Sciatic nerve (tissue), 2 donors: ENCODE results near the gene TTC22. TPM values are rescaled to one million over a fixed set of nuclear protein-coding genes. Genes with fewer than 3 reads are reported as not detected.
"Not testable (repeated sequence)": the region's sequence is repeated elsewhere in the genome, so short reads cannot be mapped to it uniquely, and the experiment has no call there.

ENCODE experiments used
- ATAC-seq: fragments of 200-7000 bp; cut with Tn5 transposase; one replicate; pipeline ENCODE4 v1.9.1; 2020; ENCODE audit warnings: mild to moderate bottlenecking, moderate library complexity
- DNase-seq: peaks from one replicate; pipeline ENCODE4 v3.0.0-alpha.2; 2020; ENCODE audit warnings: low spot score
- intact Hi-C: fragments of 100-400 bp; cut with DNase I; formaldehyde crosslinking; loops from one replicate; pipeline ENCODE4 v1.14.2; 2022
- total RNA-seq: library from RNA; stranded (reverse); fragmentation: NEBNext Ultra II Directional; extraction: Animal tissue kit (Norgen Biotek cat#: 25700); gene quantifications from one replicate; pipeline ENCODE4 v1.2.1, GENCODE V29; 2021
- donor health status: DM: no; HTN: no; CAD: no.
- donor health status: DM: no; HTN: no; CAD: no.

Gene TTC22
- total RNA-seq, 1 donor from 2014 or later, result 0.36 TPM

DNA sequence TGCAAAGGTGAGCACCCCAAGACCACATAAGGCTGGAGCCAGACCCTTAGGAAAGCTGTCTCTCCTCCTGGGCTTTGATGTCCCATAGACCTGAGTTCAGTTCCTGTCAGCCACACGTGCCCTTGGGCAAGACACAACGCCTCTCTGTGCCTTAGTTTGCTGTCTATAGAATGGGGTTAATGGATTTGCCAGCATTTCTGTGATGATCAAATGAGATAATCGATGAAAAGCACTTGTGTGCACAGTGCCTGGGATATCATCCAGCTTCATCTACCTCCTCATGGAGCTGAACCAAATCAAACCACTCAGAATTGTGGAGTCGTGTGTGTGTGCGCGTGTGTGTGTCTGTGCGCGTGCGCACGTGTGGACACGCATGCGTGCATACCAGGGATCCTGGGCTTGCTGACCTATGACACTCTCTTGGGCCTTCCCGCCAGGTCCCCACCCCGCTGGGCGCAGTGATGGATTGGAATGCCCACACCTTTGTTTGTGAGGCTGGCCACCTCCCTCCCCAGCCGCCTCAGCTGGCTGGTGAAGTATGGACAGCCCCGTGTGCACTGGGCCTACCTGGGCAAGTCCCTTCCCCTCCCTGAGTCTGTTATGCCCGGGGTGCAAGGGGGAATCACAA lies 5.2 kb downstream of the TTC22 start:
- intact Hi-C loops, result loop anchor here (5.0 kb wide), 1 partner anchor 109 kb away; no protein-coding TSS in a partner anchor
- DNase-seq (no peak), ATAC-seq (no peak)

DNA sequence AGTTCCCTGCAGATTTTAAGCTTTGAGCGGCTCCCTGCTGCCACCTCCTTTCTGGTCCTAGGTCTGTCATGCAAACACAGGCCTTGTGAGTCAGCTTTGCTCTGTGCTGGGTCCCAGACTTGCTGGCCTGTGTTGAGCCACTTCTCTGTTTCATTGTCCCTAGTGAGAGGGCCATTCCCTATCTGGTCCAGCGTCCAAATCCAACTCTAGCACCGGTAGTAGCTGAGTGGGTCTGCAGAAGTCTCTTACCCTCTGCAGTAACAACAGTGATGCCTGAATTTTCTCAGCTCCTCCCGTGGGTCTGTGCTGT lies 5.8 kb downstream of the TTC22 start:
- intact Hi-C loops, result loop anchor here (5.0 kb wide), 1 partner anchor 108 kb away; no protein-coding TSS in a partner anchor
- ATAC-seq (no peak), DNase-seq (no peak)

DNA sequence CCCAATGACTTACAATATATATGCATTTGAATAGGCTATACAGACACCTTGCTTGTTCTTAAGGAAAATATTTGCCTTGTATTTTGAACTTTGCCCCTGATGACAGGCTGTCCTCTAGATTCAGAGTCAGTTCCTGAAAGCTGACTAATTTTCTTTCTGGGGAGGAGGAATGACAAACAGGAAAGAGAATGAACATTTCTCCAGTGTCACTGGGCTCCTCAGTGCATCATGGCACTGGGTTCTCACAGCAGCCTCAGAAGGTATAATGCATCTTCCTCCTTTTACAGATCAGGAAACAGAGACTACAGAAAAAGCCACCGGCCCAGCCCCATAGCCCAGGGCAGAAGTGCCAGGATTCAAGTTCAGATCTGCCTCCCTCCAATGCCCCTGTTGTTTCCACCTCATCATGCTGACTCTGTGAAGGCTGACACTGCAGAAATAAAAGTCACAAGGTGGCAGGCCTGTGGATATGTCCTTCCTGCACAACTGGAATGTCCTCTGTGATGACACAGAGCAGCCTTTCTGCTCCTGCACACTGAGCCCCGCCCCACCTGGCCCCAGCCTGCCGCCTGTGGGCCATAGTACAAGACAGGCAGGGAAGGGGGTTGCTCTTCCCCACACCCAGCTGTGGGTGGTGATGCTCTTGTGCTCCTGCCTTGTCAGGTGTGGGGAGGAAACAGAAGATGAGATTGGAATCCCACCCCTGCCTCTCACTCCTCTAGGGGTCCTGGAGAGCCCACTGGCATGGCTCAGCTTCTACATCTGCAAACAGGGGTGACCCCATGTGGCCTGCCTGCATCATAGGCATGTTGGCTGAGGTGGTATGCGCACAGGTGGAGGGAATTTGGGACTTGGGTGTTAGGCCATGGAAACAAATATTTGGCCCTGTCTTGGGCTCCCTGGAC lies 6.4 kb downstream of the TTC22 start:
- ATAC-seq (no peak), DNase-seq (no peak)
- intact Hi-C loops, result loop anchor here (5.0 kb wide), 1 partner anchor 107 kb away; no protein-coding TSS in a partner anchor

DNA sequence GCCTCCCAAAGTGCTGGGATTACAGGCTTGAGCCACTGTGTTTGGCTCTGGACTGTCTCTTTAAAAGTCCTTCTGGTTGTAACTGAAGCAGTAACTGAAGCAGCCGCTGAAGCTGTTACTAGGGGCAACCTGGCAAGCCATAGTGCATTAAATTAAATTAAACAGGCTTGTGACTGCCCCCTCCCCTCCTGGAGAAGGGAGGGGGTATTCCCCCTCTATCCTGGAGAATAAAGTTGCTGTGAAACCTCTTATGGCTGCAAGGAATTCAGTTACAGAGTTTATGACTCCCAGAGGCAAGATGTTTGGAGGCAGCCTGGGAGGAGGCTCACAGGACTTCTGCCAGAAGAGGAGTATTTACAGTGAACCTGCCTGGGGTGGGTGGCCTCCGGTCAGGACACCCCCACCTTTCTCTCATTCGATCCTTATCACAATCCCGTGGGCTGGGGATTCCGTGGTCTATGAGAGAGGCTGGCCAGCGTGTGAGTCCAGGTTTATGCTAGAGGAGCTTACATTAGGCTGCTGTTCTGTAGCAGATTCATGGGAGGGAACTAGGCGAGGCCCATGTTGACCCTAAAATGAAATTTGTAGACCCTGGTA lies 8.3 kb downstream of the TTC22 start:
- intact Hi-C loops, result no loop called here
- ATAC-seq (no peak), DNase-seq (no peak)

DNA sequence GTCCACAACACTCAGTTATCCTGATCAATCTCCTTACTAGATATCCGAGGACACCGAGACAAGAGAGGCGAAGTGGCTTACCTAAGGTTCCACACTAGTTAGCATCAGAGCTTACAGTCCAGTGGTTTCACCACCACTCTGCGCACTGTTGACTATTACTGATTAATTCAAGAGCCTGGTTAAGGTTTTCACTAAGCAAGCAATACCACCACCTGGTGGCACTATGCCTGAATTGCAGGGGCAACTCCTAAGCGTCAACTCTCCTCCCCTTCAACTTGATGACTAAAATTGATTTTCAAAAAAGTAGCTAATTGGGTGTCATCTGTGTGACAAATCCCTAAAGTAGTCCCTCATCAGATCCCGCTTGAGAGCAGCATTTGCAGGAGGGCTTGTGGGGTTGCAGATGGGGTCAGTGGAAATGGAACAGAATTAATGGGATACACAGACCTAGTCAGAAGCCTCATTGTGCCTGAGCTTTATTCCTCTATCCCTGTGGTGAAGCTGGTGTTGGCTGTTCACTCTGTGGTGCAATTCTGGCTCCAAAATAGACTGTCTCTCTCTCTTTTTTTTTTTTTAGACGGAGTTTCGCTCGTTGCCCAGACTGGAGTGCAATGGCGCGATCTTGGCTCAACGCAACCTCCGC lies 9.1 kb downstream of the TTC22 start:
- no peak for DNase-seq
- intact Hi-C loops, result no loop called here
- no peak for ATAC-seq

DNA sequence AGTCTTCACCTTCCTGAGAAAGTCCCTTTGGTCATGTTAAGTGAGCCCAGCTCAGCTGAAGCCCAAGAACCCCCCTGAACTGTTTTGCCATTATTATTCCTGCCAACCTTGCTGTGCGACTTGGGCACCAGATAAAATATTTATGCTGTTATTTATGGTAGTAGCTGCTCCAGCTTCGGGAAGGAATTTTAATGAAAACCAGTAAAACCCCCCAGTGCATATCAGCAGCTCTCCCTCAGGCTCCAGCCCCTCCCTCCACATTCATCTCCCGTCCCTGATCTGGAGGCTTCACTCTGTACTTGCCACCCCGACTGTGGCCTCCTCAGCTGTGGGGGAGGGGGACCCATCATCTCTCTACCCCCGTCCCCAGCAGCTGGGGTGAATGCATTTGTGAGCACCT lies 12.7 kb downstream of the TTC22 start:
- ATAC-seq (no peak), DNase-seq (no peak)
- intact Hi-C loops, result no loop called here

DNA sequence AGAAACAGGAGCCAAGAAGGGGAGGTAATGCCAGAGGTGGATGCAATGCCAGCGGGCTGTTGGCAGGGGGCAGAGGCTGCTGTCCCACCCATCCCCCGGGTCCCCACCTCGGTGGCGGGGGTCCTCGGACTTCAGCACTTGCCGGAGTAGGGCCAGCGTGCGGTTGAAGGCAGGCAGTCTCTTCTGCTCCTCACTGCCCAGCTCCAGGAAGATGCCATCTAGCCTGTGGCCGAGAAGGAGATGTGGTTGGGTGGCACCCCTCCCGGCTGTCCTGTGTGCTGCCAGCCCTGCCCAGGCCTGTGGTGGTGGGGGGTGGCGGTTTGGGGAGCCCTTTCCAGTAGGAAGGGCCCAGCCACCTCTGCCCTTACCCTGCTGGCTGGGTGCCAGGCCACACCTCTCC lies 13.5 kb downstream of the TTC22 start:
- DNase-seq (no peak), ATAC-seq (no peak)
- intact Hi-C loops, result no loop called here

DNA sequence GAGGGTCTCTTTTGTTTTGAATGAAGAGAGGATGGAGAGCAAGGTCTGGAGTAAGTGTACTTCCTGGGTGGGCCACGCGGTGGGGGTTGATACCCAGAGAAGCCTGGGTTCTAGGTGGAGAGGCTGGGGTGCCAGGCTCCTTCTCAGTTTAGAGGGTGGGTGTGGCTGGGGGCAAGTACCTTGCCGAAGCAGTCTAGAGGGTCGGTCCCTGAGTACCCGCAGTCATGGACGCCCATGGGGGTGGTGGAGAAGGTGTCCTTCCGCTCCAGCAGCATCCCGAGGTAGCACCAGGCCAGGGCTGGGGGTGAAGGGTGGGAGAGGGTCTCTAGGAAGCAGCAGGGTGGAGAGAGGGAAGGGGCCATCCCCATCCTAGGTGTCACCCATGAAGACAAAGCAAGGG lies 14.3 kb downstream of the TTC22 start:
- DNase-seq, result no peak
- no peak for ATAC-seq
- intact Hi-C loops, result no loop called here

DNA sequence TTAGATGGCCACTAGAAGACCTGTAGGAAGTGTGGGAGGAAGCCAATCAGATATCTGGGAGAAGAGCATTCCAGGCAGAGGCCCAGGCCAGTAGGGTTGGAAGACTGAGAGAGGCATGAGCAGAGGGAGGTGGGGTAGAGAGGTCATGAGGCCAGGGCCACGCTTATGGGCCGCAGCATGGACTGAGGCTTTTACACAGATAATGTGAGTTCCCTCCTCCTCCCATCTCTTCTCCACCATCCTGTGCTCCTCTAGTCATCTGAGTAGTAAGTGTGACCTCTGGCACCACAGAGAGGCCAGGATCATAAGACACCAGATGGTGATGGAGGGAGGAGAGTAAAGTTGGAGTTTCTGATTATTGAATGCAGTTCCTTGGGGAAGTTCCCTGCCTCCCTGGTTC lies 17.1 kb downstream of the TTC22 start:
- ATAC-seq (no peak), DNase-seq (no peak)
- intact Hi-C loops, result no loop called here

DNA sequence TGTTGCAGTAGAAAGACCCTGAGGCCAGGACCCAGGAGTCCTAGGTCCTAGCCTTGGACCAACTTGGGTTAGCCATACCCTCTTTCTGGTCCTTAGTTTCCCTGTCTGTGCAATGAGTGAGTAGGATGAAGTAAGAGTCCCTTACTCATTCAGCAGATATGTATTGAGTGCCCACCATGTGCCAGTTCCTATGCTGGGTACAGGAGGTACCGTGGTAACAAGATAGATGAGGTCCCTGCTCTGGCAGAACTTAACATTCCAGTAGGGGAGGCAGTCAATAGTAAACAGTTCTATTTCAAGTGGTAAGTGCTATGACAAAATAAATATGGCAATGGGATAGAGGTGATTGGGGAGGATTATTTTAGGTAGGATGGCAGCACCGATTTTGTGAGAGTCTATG lies 18.5 kb downstream of the TTC22 start:
- DNase-seq (no peak), ATAC-seq (no peak)
- intact Hi-C loops, result no loop called here

DNA sequence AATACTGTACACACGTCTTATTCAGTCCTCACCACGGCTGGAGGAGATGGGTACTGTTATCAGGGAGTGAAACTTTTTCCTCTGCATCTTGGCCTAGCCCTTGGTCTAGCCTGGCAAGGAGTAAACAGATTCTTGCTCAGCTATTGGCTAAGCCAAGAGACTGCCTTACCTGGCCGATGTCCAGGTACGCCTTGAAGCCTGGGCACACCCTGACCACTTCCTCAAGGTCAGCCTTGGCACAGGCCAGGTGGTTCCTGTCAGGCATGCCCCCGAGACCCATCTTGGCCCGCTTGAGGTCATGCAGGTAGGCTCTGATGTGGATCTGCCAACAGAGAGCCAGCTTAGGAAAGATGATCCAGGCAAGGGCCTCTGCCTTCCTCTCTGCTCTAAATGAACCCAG lies 19.0 kb downstream of the TTC22 start:
- ATAC-seq, result no peak

DNA sequence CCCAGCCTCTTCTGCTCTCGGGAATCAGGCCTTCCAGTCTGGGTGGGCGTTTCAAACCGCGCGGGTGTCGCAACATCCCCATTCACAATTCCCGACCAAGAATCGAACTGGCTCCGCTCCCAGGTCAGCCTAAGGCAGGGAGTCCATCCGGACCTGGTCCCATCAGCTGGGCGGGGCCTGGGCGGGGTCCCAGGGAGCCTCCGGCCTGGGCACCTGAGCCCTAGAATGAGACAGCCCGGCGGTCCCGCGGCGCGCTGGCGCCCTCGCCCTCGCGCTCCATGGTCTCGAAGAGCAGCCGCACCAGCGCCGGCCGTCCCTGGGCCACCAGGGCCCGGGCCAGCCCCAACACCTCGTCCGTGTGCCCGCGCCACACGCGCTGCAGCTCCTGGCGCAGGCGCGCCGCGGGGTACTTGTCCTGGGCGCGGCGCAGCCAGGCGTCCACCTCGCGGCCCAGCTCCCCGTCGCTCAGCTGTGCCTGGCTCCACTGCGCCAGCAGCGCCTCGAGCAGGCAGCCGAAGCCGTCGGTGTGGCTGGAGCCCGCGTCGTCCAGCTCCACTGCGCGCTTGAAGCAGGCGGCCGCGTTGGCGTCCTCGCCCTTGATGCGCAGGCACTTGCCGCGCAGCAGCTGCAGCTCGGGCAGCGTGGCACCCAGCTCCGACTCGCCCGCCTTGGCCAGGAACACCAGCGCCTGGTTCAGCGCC lies 19.9 kb downstream of the TTC22 start:
- DNase-seq (no peak), ATAC-seq (no peak)
- intact Hi-C loops, result no loop called here

More for the DNA sequence above, 19.0 kb downstream of the TTC22 start:
- intact Hi-C loops, result no loop called here
- DNase-seq, result no peak

DNA sequence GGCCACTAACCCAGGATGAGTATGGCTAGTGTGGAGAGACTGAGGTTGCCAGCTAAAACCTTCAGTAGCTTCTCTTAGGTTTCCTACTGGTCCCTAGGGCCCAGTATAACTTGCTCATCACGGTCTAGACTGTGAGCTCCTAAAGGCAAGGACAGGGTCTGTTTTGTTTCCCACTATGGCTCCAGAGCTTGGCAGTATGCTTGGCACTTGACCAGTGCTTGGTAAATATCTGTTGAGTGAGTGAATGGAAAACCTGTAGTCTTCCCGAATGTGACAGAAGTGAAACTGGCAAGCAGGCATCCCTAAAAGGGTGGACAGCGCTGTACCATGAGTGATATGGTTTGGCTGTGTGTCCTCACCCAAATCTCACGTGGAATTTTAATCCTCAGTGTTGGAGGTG lies 23.7 kb downstream of the TTC22 start:
- ATAC-seq, result no peak
- intact Hi-C loops, result no loop called here
- DNase-seq, result no peak

DNA sequence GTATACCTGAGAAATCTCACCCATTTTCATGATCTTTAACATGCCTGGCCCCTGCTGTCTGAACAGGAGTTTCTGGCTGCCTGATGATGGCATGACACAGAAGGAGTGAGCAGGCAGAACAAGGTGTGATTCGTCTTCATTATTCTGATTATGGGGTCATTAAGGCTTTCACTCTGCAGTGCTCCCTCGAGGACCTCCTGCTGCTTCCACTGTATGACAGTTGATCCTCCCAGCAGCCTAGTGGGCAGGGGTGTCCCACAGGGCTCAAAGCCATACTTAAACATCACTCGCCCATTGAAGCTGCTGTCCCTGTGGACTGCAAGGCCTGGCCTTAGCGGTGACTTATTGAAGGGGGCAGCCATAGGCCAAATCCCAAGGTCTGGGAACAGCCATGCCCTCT lies 24.1 kb downstream of the TTC22 start:
- ATAC-seq (no peak), DNase-seq (no peak)
- intact Hi-C loops, result no loop called here

DNA sequence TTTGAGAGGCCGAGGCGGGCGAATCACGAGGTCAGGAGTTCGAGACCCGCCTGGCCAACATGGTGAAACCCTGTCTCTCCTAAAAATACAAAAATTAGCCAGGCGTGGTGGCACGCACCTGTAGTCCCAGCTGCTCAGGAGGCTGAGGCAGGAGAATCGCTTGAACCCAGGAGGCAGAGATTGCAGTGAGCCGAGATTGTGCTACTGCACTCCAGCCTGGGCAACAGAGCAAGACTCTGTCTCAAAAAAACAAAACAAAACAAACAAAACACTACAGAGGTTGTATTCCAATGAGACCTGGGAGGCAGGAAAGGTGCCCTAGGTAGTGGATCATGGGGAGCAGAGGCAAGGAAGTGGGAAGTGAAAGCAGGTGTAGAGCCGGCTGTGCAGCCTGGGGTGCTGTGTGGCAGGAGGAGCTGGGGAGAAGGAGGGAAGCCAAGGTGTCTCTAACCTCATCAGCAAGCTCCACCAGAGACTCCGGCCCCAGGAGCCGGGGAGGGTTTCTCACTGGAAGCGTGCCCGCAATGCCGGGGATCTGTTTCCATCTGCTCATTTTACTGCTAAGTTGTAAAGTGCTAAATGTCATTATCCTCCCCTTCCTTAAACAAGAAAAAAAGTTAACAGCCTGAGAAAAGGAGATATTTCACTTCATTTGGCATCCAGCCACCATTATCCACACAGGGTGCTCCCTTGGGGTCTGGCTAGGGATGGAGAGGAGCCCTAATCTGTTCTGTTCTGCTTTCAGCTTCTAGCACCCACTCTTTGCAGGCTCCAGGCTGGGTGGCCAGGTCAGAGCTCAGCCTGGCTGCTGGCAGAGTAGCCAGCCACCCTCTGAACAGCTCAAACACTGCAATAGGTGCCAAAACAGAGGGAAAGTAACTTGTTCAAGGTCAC lies 25.0 kb downstream of the TTC22 start:
- DNase-seq, intact Hi-C loops, ATAC-seq: not testable (repeated sequence)

DNA sequence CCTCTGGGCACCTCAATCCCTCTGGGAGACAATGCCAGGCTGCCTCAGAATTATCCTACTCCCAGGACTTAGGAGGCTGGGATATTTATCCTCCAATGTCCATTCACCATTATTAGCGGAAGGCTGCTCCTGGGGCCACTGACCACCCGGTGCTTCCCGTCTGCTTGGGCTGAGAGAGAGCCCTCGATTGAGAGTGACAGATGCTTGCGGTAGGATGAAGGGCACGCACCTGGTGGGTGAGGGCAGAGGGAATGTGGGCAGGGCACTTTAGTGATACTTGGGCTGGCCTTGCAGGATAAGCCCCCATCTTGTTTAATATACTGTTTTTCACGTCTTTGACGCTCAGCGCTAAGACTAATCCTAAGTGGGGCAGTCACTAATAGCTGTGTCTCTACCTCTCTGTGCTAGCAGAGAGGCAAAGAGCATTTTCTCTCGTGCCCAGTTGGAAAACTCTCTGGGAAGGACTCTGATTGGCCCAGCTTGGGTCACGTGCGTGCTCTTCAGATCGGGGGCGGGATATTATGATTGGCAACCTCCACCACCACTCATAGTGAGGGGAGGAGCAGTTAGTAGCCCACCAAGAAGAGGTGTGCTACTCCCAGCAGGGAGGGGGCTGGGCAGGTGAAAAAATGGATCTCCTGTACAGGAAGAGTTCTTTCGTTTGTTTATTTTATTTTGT lies 26.2 kb downstream of the TTC22 start:
- intact Hi-C loops, result no loop called here
- DNase-seq (no peak), ATAC-seq (no peak)

DNA sequence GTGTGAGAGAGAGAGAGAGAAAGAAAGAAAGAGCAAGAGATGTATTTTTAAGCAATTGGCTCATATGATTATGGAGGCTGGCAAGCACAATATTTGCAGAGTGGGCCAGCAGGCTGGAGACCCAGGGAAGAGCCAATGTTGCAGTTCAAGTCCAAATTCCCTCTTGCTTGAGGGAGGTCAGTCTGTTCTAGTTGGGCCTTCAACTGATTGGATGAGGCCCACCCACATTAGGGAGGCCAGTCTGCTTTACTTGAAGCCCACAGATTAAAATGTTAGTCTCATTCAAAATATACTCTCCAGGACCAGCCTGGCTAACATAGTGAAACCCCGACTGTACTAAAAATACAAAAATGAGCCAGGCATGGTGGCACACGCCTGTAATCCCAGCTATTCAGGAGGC lies 28.2 kb downstream of the TTC22 start:
- intact Hi-C loops, result no loop called here
- DNase-seq (no peak), ATAC-seq (no peak)

DNA sequence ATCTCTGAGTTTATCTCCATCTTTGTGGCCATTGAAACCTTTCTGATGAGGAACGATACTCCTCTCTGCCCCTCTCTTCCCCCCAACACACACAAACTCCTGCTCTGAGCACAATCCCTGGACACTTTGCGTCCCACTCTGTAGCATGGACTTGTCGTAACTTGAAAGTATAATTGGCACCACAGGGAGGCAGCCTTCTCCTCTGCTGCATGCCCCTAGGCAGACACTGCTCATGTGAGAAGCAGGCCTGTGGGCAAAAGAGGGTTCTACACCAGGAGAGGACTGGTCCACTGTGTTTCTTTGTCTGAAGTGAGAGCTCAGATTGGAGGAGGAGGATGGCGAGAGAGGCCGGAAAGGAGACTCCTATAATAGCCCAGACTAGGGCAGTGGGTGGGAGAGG lies 33.0 kb downstream of the TTC22 start:
- no peak for ATAC-seq
- no peak for DNase-seq
- intact Hi-C loops, result no loop called here
